ENCODE data around the gene RPL13A. TPM values are rescaled to one million over a fixed set of nuclear protein-coding genes. Genes with fewer than 3 reads are reported as not detected.
A peak's percentile ranks its signal among the peaks of the same experiment; 100 is the strongest.

The RPL13A gene
- total and polyA plus RNA-seq, 9 of the 15 experiments (the other 6 are each of a cell fraction or from before 2014, with no cell fraction given) = 1,744 to 5,482 (median 2,949) TPM

- ChIA-PET CTCF (ENCODE audit: low intra/inter-chr PET ratio) (no interaction called here), POLR2A (interaction anchor here (0.6 to 1.5 kb wide), 3 partner anchors 21 to 395 kb away, joined by 3 to 4 read pairs (median 3); no protein-coding TSS in a partner anchor)
- peaks cover 39% of the 10 kb centered on the region for H3K79me2 ChIP-seq (ENCODE audit: control insufficient read depth, insufficient read depth, low read length)
- 92% methylated on average over 5 of the region's 5 CpGs for WGBS (ENCODE audit: insufficient coverage, low coverage, missing lambda C conversion rate)
- peaks cover 42% of the 10 kb centered on the region; the same call in 2 of the 3 replicates for H3K36me3 ChIP-seq (ENCODE audit: control insufficient read depth, insufficient read depth, low read length)
- no peak overlapping the region for H2AFZ ChIP-seq (ENCODE audit: low read depth, low read length)
- no peaks in the 10 kb centered on the region for H3K9me1 ChIP-seq (ENCODE audit: control insufficient read depth, insufficient read depth, low read length)
- peaks cover 2 to 33% of the 10 kb centered on the region in 2 experiments; a peak in 4 of 5 replicates for H3K4me1 ChIP-seq (replicated peaks in 1 of 2; ENCODE audit: control insufficient read depth in 2 of 2, insufficient read depth in 2 of 2, low read length in 2 of 2)
- BruUV-seq (replicated peaks) = no TSS peak
- ATAC-seq (no peak), DNase-seq (ENCODE audit: extremely low read depth in 1 of 4, low spot score in 3 of 4) (no peak), FAIRE-seq (no peak)
- no peaks in the 10 kb centered on the region for H3K9me3 ChIP-seq (replicated peaks; ENCODE audit: control insufficient read depth, insufficient read depth, low read depth, low read length)
- peak overlapping the region in 1 of 2 experiments; percentile 43; a peak in 1 of 4 replicates for H3K9ac ChIP-seq (ENCODE audit: insufficient read depth in 1 of 2, low read depth in 2 of 2, low read length in 2 of 2)
- TF ChIP-seq MXD1 (CRISPR knock-in tag; IDR thresholded peaks at IDR 0.05; ENCODE audit: borderline replicate concordance, poor library complexity, severe bottlenecking) (no peak), ZBTB33 (CRISPR knock-in tag; IDR thresholded peaks at IDR 0.05) (no peak), STAT6 (CRISPR knock-in tag; IDR thresholded peaks at IDR 0.05) (no peak), ZNF584 (CRISPR knock-in tag; IDR thresholded peaks at IDR 0.05; ENCODE audit: low read depth) (no peak), KLF16 (IDR thresholded peaks at IDR 0.05) (no peak), MEF2D (tag; conservative IDR thresholded peaks at IDR 0.05; ENCODE audit: low read depth) (no peak), CEBPB (tag; IDR thresholded peaks at IDR 0.05) (no peak), IFI16 (CRISPR knock-in tag; IDR thresholded peaks at IDR 0.05) (no peak), ZNF395 (CRISPR knock-in tag; IDR thresholded peaks at IDR 0.05) (no peak), ZNF512 (tag; IDR thresholded peaks at IDR 0.05) (no peak), ZNF436 (CRISPR knock-in tag; IDR thresholded peaks at IDR 0.05) (no peak), PPARD (CRISPR knock-in tag; IDR thresholded peaks at IDR 0.05) (no peak)
- H3K27ac ChIP-seq (ENCODE audit: extremely low read depth, low read depth, low read length) = peak overlapping the region; percentile 32; the same call in 1 of the 3 replicates
- in situ Hi-C loops (cut with MboI) (no loop called here), intact Hi-C loops (cut with micrococcal nuclease) (no loop called here)
- no peaks in the 10 kb centered on the region for H4K20me1 ChIP-seq (replicated peaks; ENCODE audit: control insufficient read depth, insufficient read depth, low read length)
- H3K4me2 ChIP-seq (ENCODE audit: insufficient read depth, low read length) = no peak overlapping the region
- H3K4me3 ChIP-seq = no peak overlapping the region
- H3K27me3 ChIP-seq (ENCODE audit: control insufficient read depth in 2 of 2, insufficient read depth in 2 of 2, low read length in 2 of 2) = no peaks in the 10 kb centered on the region
Measured at GRCh38 chr19:49455773-49456172, 31.6 kb upstream of the RPL13A start.
